ENCODE data around the gene MCMBP.
A peak's percentile ranks its signal among the peaks of the same experiment; 100 is the strongest.
"Not testable (repeated sequence)": the region's sequence is repeated elsewhere in the genome, so short reads cannot be mapped to it uniquely, and the experiment has no call there.

The MCMBP gene

DNA sequence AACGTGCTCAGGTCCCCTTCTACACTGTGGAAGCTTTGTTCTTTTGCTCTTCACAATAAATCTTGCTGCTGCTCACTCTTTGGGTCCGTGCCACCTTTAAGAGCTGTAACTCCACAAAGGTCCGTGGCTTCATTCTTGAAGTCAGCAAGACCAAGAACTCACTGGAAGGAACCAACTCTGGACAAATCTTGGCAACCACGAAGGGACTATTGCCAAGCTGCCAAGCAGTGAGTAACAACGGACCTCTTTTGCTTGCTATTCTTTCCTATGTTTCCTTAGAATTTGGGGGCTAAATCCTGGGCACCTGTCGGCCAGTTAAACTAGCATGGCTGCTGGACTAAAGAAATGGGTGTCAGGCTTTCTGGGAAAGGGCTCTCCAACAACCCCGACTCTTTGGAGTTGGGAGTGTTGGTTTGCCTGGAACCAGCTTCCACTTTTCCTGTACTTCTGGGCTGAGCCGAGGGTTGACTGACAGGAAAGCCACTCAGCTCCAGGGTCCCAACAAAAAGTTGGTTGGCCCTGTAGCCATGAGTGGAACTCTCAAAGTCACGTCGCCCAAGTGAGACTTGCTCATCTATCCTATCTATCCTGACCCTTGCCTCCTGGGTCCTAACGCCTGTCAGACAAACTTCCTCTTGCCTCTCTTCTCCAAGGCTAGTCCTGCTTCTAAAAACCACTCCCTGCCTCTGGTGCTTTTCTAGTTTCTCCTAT, 11.4 kb upstream of the MCMBP start:
- not testable (repeated sequence) for DNase-seq (ENCODE audit: low read depth in 2 of 2)

- no peak for DNase-seq (ENCODE audit: low read depth in 2 of 2)
Observed at GRCh38 chr10:119878524-119878923, 5.9 kb upstream of the MCMBP start.

DNA sequence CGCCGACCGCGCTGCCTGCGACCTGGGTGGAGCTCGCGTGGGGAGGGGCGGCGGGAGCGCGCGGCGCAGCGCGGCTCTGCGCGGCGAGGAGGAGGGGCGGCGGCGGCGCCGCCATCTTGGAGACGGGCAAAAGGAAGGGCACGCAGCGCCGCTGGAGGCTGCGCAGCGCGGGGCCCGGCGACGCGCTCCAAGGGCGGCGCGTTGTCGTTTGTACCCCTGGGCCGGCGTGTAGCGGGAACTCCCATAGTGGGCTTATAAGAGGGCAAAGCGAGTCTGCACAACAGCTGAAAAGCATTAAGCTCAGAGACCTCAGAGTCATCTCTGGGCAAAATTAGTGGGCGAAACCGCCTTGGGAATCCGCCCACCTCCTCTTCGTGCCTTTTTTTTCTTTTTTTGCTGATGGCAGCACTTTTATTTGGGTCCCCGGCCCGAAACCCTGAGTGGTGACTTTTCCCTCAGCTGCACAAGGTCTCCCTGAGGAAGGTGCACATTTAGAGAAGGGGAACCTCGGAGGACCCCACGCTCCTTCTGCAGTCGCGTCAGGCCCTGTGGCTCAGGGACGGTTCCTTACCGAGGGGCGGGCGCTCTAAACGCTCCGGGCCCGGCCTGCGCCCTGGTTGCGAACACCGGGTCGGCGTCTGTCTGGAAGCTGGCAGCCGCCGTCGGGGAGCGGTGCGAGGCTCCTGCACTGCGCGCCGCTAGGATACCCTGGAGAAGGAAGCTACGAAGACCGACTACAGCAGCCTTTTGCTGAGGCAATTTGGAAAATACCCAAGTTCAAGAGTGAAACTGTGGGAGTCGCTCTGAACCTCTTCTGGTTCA, 428 bp upstream of the MCMBP start:
- peak; percentile 78 to 82 for DNase-seq (ENCODE audit: low read depth in 2 of 2)

- DNase-seq (ENCODE audit: low read depth in 2 of 2), result peak; percentile 32 to 38
Observed at GRCh38 chr10:119871881-119872609, 598 bp downstream of the MCMBP start.

- not testable (repeated sequence) for DNase-seq (ENCODE audit: low read depth in 2 of 2)
Observed at GRCh38 chr10:119869398-119869797, 3.2 kb downstream of the MCMBP start.

GRCh38 chr10:119867317-119867716, 5.3 kb downstream of the MCMBP start:
- no peak for DNase-seq (ENCODE audit: low read depth in 2 of 2)

- DNase-seq (ENCODE audit: low read depth in 2 of 2), result no peak
Observed at GRCh38 chr10:119865699-119866240, 6.9 kb downstream of the MCMBP start.

GRCh38 chr10:119863951-119864565, 8.6 kb downstream of the MCMBP start:
- no peak for DNase-seq (ENCODE audit: low read depth in 2 of 2)

DNA sequence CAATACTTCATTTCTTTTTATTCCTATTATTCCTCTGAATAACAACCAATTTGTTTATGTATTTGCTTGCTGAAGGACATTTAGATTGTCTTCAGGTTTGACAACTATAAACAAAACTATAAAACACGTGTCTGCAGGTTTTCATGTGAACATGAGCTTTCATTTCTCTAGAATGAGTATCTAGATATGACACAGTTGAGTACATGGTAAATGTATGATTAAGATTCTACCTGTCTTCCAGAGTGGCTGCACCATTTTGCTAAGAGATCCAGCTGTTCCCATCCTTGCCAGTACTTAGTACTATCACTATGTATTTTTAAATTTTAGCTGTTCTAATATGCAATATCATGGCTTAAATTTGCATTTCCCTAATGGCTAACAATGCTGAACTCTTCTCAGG, 10.1 kb downstream of the MCMBP start:
- DNase-seq (ENCODE audit: low read depth in 2 of 2), result no peak

DNA sequence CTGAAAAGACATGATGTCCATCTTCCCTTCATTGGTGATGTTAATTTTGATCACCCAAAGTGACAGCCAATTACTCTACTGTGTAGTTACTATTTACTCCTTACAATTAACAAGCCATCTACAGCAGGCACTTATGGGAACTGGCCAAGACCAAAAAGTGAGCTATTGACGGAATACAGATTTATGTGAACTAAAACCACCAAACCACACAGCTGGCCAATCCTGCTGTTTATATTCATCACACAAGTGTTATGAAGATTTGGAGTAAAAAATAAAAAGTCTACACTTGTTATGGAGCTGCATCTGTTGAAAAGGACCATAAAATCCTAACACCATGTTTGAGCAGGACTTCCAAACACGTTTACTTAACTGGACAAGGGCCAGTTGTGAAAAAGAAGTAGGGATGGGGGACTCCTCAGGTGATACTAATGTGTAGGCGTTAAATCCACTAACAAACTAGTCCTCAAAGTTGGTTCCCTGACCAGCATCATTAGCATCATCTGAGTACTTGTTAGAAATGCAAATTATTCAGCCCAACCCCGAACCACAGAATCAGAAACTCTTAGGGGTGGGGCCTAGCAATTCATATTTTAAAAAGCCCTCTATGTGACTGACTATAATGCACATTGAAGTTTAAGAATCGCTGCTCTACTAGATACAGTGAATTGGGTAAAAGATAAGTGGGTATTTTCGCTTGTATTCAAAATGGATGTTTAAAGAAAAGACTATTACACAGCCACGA, 11.6 kb downstream of the MCMBP start:
- no peak for DNase-seq (ENCODE audit: low read depth in 2 of 2)

GRCh38 chr10:119859420-119860258, 13.0 kb downstream of the MCMBP start:
- no peak for DNase-seq (ENCODE audit: low read depth in 2 of 2)

DNA sequence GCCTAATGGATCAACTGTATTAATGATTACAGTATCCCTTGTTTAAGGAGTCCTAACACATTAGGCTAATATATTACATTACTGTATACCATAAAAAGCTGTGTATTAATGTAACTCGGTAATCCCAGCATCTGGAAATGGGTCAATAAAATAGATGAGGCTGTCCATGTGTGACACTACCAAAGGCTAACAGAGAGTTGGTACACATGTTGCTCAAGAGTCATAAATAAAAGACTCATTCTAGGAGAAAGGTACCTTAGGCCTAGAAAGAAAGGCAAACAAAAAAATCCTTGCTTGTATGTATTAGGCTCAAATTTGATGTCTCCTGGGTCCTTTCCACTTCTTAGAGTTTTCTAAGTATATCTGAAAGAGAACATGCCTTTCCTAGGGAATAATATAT, 14.6 kb downstream of the MCMBP start:
- no peak for DNase-seq (ENCODE audit: low read depth in 2 of 2)

- no peak for DNase-seq (ENCODE audit: low read depth in 2 of 2)
Observed at GRCh38 chr10:119853574-119853973, 19.1 kb downstream of the MCMBP start.

GRCh38 chr10:119852822-119853221, 19.8 kb downstream of the MCMBP start:
- DNase-seq (ENCODE audit: low read depth in 2 of 2), result no peak

- DNase-seq (ENCODE audit: low read depth in 2 of 2), result no peak
Observed at GRCh38 chr10:119852277-119852676, 20.4 kb downstream of the MCMBP start.

DNA sequence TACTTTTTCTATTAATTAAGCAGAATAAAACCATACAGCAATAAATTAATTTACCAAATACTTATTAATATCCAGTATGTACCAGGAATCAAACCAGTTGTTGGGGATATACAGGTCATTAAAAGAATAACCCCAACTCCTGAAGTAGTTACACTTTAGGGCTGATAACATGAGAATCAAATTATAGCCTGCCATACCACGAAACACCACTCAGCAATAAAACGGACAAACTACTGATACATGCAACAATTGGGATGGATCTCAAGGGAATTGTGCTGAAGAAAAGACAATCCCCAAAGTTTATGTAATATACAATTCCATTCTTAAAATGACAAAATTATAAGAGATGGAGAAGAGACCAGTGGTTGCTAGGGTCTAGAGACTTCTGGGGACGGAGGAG, 22.7 kb downstream of the MCMBP start:
- no peak for DNase-seq (ENCODE audit: low read depth in 2 of 2)

DNA sequence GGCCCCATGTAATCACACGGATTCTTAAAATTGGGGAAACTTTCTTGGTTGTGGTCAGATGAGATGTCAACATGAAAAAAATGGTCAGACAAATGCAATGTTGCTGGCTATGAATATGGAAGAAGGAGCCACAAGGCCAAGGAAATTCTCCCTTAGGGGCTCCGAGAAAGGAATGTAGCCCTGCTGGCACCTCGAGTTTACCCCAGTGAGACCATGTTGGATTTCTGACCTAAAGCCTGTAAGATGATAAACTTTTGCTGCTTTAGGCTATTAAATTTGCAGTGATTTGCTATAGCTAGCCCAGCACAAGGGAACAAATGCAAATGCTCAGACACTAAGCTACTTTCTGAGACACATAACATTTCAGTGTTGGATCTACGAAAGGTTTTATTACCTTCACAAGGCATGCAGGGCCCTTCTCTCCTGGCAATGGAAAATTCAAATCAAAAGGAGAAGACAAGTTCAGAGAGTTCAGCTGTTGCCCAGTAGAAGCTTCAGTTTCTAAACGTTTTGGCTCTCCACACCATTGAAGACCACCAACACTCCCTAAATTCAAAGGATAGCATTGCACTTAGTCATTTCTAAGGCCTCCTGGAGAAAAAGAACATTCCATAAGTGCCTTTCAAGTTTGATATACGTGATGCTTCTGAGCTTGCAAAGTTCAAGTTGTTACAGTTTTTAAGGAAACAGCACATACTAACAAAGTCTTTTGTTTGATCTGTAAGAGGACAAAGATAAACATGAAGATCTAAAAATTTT, 23.4 kb downstream of the MCMBP start:
- no peak for DNase-seq (ENCODE audit: low read depth in 2 of 2)

DNA sequence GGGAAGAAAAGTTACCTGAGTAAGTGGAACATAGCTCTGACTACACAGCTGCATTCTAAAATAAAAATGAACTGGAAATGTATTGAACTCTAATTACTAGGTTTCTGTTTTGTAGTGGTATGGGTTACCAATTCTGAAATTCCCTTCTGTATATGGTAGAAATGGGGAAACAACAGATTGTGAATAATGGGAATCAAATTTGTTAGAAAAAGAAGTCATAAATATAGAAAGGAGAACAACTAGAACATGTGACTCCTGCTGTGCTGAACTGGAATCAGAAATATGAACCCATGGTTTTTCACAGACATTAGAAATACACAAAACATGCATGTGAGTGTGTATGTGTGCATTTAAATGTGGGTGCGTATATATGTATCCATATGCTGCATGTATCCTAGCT, 27.0 kb downstream of the MCMBP start:
- no peak for DNase-seq (ENCODE audit: low read depth in 2 of 2)

GRCh38 chr10:119834188-119834587, 38.5 kb downstream of the MCMBP start:
- DNase-seq (ENCODE audit: low read depth in 2 of 2), result no peak
